K562 (cell line): ENCODE data around the gene DUOX2. TPM values are rescaled to one million over a fixed set of nuclear protein-coding genes. Genes with fewer than 3 reads are reported as not detected.
"Not testable (repeated sequence)": the region's sequence is repeated elsewhere in the genome, so short reads cannot be mapped to it uniquely, and the experiment has no call there.

Source experiments
- ATAC-seq: fragments of 200-7000 bp; cut with Tn5 transposase; 3 replicates; pipeline ENCODE4 v1.9.1; 2020; ENCODE audit warnings: moderate library complexity
- BruUV-seq: library from RNA; stranded (reverse); fragments of 400-500 nt; replicated peaks from 2 replicates; lab custom pipeline; 2021; lab: Mats Ljungman, UMichigan
- CTCF ChIA-PET: fragments of 300-600 bp; formaldehyde crosslinking; extraction: SDS; loops from one replicate; lab custom pipeline; 2021; ENCODE audit warnings: low intra/inter-chr PET ratio; lab: Yijun Ruan, JAX
- POLR2A ChIA-PET: fragments of 300-600, 350-650 bp; sonication (Branson Sonifier 250); formaldehyde crosslinking; extraction: SDS; loops from one replicate; lab custom pipeline; 2021; ENCODE audit warnings: antibody characterized with exemption, inconsistent platforms; lab: Yijun Ruan, JAX
- DNase-seq, 4 experiments: peaks; one replicate each; pipeline versions ENCODE4 v3.0.0 to v3.0.0-alpha.2; 2011 to 2018; ENCODE audit warnings: low spot score in 3 of 4, mixed read lengths in 3 of 4; ENCODE audit errors: extremely low read depth in 1 of 4
- FAIRE-seq: peaks from 2 replicates; lab custom pipeline; 2011; peaks lifted over from hg19 to GRCh38; lab: Jason Lieb, UNC
- H2AFZ ChIP-seq: 2 replicates; pipeline ENCODE4 v1.6.0; 2011; ENCODE audit warnings: low read depth, low read length, control low read depth, inconsistent platforms
- H3K27ac ChIP-seq: fragments of 200-600 bp; 3 replicates; pipeline ENCODE4 v1.8.0; 2011; ENCODE audit warnings: low read depth, mild to moderate bottlenecking, control low read depth, inconsistent platforms, low read length, moderate library complexity, mixed read lengths; ENCODE audit errors: extremely low read depth
- H3K27me3 ChIP-seq, 2 experiments: fragments of 300-600 bp in 1 of 2; 2 replicates in 1 of 2; 3 replicates in 1 of 2; pipeline versions ENCODE4 v1.6.0 to v1.8.0; 2011; ENCODE audit warnings: inconsistent platforms in 2 of 2, low read length in 2 of 2, mild to moderate bottlenecking in 1 of 2, mixed read lengths in 1 of 2, moderate library complexity in 1 of 2; ENCODE audit not compliant: control insufficient read depth in 2 of 2, insufficient read depth in 2 of 2
- H3K36me3 ChIP-seq: fragments of 300-600 bp; 3 replicates; pipeline ENCODE4 v1.8.0; 2011; ENCODE audit warnings: mild to moderate bottlenecking, low read length, inconsistent platforms; ENCODE audit not compliant: control insufficient read depth, insufficient read depth
- H3K4me1 ChIP-seq, 2 experiments: fragments of 200-600 bp in 1 of 2; replicated peaks in 1 of 2; 2 replicates in 1 of 2; 3 replicates in 1 of 2; pipeline versions ENCODE4 v1.5.1 to v1.8.0; 2011; ENCODE audit warnings: inconsistent platforms in 2 of 2, low read length in 2 of 2, mild to moderate bottlenecking in 1 of 2, mixed read lengths in 1 of 2, moderate library complexity in 1 of 2; ENCODE audit not compliant: control insufficient read depth in 2 of 2, insufficient read depth in 2 of 2
- H3K4me2 ChIP-seq: 2 replicates; pipeline ENCODE4 v1.6.1; 2011; ENCODE audit warnings: low read length, control low read depth, inconsistent platforms, mixed read lengths; ENCODE audit not compliant: insufficient read depth
- H3K4me3 ChIP-seq: fragments of 200-600 bp; sonication (generic), shearing (Covaris generic); 2 replicates; pipeline ENCODE4 v1.5.1; 2016; ENCODE audit warnings: control low read depth, inconsistent platforms
- H3K79me2 ChIP-seq: fragments of 200-600 bp; 3 replicates; pipeline ENCODE4 v1.8.0; 2011; ENCODE audit warnings: low read length, inconsistent platforms; ENCODE audit not compliant: control insufficient read depth, insufficient read depth
- H3K9ac ChIP-seq, 2 experiments: 2 replicates each; pipeline versions ENCODE4 v1.6.0 to v1.6.1; 2011; ENCODE audit warnings: low read depth in 2 of 2, low read length in 2 of 2, control low read depth in 1 of 2, inconsistent platforms in 1 of 2, mild to moderate bottlenecking in 1 of 2, mixed read lengths in 1 of 2; ENCODE audit not compliant: insufficient read depth in 1 of 2
- H3K9me1 ChIP-seq: one replicate; pipeline ENCODE4 v1.6.0; 2011; ENCODE audit warnings: inconsistent platforms, mild to moderate bottlenecking, low read length, moderate library complexity; ENCODE audit not compliant: control insufficient read depth, insufficient read depth
- H3K9me3 ChIP-seq: replicated peaks from 2 replicates; pipeline ENCODE4 v1.5.1; 2011; ENCODE audit warnings: low read depth, low read length, inconsistent platforms; ENCODE audit not compliant: control insufficient read depth, insufficient read depth
- H4K20me1 ChIP-seq: replicated peaks from 2 replicates; pipeline ENCODE4 v1.6.1; 2011; ENCODE audit warnings: low read length, inconsistent platforms, mixed read lengths; ENCODE audit not compliant: control insufficient read depth, insufficient read depth
- CBX2 ChIP-seq: fragments of 200-600 bp; sonication (generic); IDR thresholded peaks from one replicate; pipeline ENCODE4 v1.6.1; 2012; ENCODE audit warnings: mild to moderate bottlenecking, low read length, inconsistent platforms; ENCODE audit not compliant: insufficient read depth, poor library complexity, severe bottlenecking
- HMBOX1 ChIP-seq: sonication (generic); IDR thresholded peaks from 2 replicates; pipeline ENCODE4 v1.6.1; 2016
- MTA2 ChIP-seq: fragments of 450-650 bp; IDR thresholded peaks from 2 replicates; pipeline ENCODE4 v1.6.1; 2016; ENCODE audit warnings: low read depth
- NCOA6 ChIP-seq: fragments of 450-650 bp; IDR thresholded peaks from 2 replicates; pipeline ENCODE4 v1.6.1; 2017; ENCODE audit warnings: mild to moderate bottlenecking
- PHF20 ChIP-seq: fragments of 450-650 bp; IDR thresholded peaks from 2 replicates; pipeline ENCODE4 v1.6.1; 2018; ENCODE audit not compliant: partially characterized antibody
- SNRNP70 ChIP-seq: fragments of 200-400 bp; formaldehyde crosslinking; optimal IDR thresholded peaks from 2 replicates; pipeline ENCODE3; 2017; ENCODE audit warnings: low read depth, low read length
- WGBS: fragments of 100-300 bp; shearing (Covaris generic); methylation state at CpG from one replicate; pipeline ENCODE4 v1.1.6; 2016; ENCODE audit warnings: low coverage, mixed read lengths; ENCODE audit not compliant: insufficient coverage; ENCODE audit errors: missing lambda C conversion rate; 5-methylcytosine and 5-hydroxymethylcytosine counted together
- in situ Hi-C: fragments of 300-500 bp; cut with MboI; formaldehyde crosslinking; loops from 4 replicates; pipeline ENCODE4 v1.15.0; 2018; ENCODE audit warnings: inconsistent platforms, mixed read lengths
- intact Hi-C: fragments of 100-400 bp; cut with micrococcal nuclease; formaldehyde crosslinking; loops from 2 replicates; pipeline ENCODE4 v1.14.2; 2022
- polyA plus RNA-seq, 8 experiments: library from polyadenylated mRNA; depleted of rRNA in 4 of 8; stranded (reverse) in 5 of 8; unstranded in 3 of 8; fragments of >200 nt; fragmentation: Nextera tagmentation in 2 of 8; fragmentation: Illumina TruSeq in 1 of 8; extraction: Ambion mirVana in 2 of 8; extraction: Trizol in 1 of 8; gene quantifications; 2 replicates each; pipeline versions ENCODE4 v1.2.1 to v1.2.3, GENCODE V29; 2011 to 2014; ENCODE audit warnings: inconsistent platforms in 1 of 8, missing spikeins in 1 of 8
- total RNA-seq, 7 experiments: library from RNA; depleted of rRNA in 6 of 7; stranded (reverse); fragments of >200 nt in 6 of 7; fragmentation: Illumina TruSeq in 2 of 7; extraction: Trizol in 2 of 7; gene quantifications; 2 replicates each; pipeline versions ENCODE4 v1.2.1 to v1.2.3, GENCODE V29; 2011 to 2021; ENCODE audit warnings: low replicate concordance in 1 of 7

Gene DUOX2
- total and polyA plus RNA-seq, 9 of the 15 experiments (the other 6 are each of a cell fraction or from before 2014, with no cell fraction given) = 0.01 to 0.03 (median 0.02) TPM; not detected in 6

GRCh38 chr15:45136378-45136764 is 22.4 kb upstream of the DUOX2 start (continued):
- TF ChIP-seq HMBOX1 = no peak
- no peak for TF ChIP-seq SNRNP70
- no peak for TF ChIP-seq PHF20
- no peak for TF ChIP-seq MTA2
- TF ChIP-seq CBX2 = no peak
- no peak for TF ChIP-seq NCOA6

GRCh38 chr15:45135705-45136377 is 21.9 kb upstream of the DUOX2 start:
- H3K36me3 ChIP-seq, H3K9ac ChIP-seq, in situ Hi-C loops, intact Hi-C loops, DNase-seq, POLR2A ChIA-PET, H4K20me1 ChIP-seq, FAIRE-seq, H3K9me1 ChIP-seq, H3K79me2 ChIP-seq, H2AFZ ChIP-seq, H3K4me3 ChIP-seq, H3K4me2 ChIP-seq, BruUV-seq, CTCF ChIA-PET, H3K4me1 ChIP-seq, H3K27ac ChIP-seq, H3K9me3 ChIP-seq, ATAC-seq: not testable (repeated sequence)
- peaks cover 15 to 24% of the 10 kb centered on the region in 2 experiments; a peak in 4 of 5 replicates for H3K27me3 ChIP-seq
- 27% methylated on average over 5 of the region's 37 CpGs for whole genome bisulfite sequencing
